CD4-positive, alpha-beta T cell (primary cell): Measurements from ENCODE around the gene R3HDM2. TPM values are rescaled to one million over a fixed set of nuclear protein-coding genes. Genes with fewer than 3 reads are reported as not detected.

Experiments
- ATAC-seq: fragments of 200-7000 bp; cut with Tn5 transposase; one replicate; pipeline ENCODE4 v1.10.0; 2022; ENCODE audit warnings: mild to moderate bottlenecking; ENCODE audit not compliant: poor library complexity
- CTCF ChIA-PET: fragments of 350-600 bp; sonication (Branson Sonifier 250); formaldehyde crosslinking; loops from one replicate; lab custom pipeline; 2021; ENCODE audit warnings: antibody characterized with exemption, inconsistent platforms; lab: Charles Lee
- POLR2A ChIA-PET: fragments of 350-600 bp; sonication (Branson Sonifier 250); formaldehyde crosslinking; loops from one replicate; lab custom pipeline; 2021; ENCODE audit warnings: antibody characterized with exemption, inconsistent platforms; lab: Charles Lee
- DNase-seq, 14 experiments: peaks; one replicate each; pipeline ENCODE4 v3.0.0-alpha.2; 2013 to 2020; ENCODE audit warnings: mixed read lengths in 2 of 14
- H3K27ac ChIP-seq, 2 donors: one replicate each; pipeline versions ENCODE4 v1.5.1 to v1.7.0; 2013; ENCODE audit warnings: low read length in 2 of 2, low read depth in 1 of 2, mild to moderate bottlenecking in 1 of 2
- H3K27me3 ChIP-seq, 2 experiments: 1 replicate in 1 of 2; 2 replicates in 1 of 2; pipeline versions ENCODE4 v1.6.1 to v1.7.0; 2013; ENCODE audit warnings: low read length in 2 of 2, control low read depth in 1 of 2, mild to moderate bottlenecking in 1 of 2, moderate library complexity in 1 of 2; ENCODE audit not compliant: insufficient read depth in 2 of 2, control insufficient read depth in 1 of 2
- H3K36me3 ChIP-seq: one replicate; pipeline ENCODE4 v1.6.1; 2013; ENCODE audit warnings: low read length, control low read depth; ENCODE audit not compliant: insufficient read depth
- H3K4me1 ChIP-seq: one replicate; pipeline ENCODE4 v1.6.1; 2013; ENCODE audit warnings: low read length, control low read depth; ENCODE audit not compliant: insufficient read depth
- H3K4me3 ChIP-seq: one replicate; pipeline ENCODE4 v1.5.1; 2013; ENCODE audit warnings: mild to moderate bottlenecking, low read length, moderate library complexity
- H3K9me3 ChIP-seq, 2 experiments: 1 replicate in 1 of 2; 2 replicates in 1 of 2; pipeline versions ENCODE4 v1.6.1 to v1.7.0; 2013; ENCODE audit warnings: low read length in 2 of 2, mild to moderate bottlenecking in 2 of 2, control low read depth in 1 of 2, moderate library complexity in 1 of 2; ENCODE audit not compliant: control insufficient read depth in 1 of 2, insufficient read depth in 1 of 2
- H3K27ac Mint-ChIP-seq: one replicate; pipeline ENCODE4 v1.8.0; 2020; ENCODE audit warnings: mixed read lengths
- H3K27me3 Mint-ChIP-seq: one replicate; pipeline ENCODE4 v1.8.0; 2021; ENCODE audit warnings: mixed read lengths
- H3K36me3 Mint-ChIP-seq: one replicate; pipeline ENCODE4 v1.8.0; 2021; ENCODE audit warnings: low read depth, mixed read lengths
- H3K4me1 Mint-ChIP-seq: one replicate; pipeline ENCODE4 v1.8.0; 2021; ENCODE audit warnings: low read depth, mixed read lengths
- H3K4me3 Mint-ChIP-seq: one replicate; pipeline ENCODE4 v1.8.0; 2020; ENCODE audit warnings: mild to moderate bottlenecking, mixed read lengths
- H3K9me3 Mint-ChIP-seq: one replicate; pipeline ENCODE4 v1.8.0; 2020; ENCODE audit warnings: mixed read lengths
- intact Hi-C, 2 experiments: fragments of 100-400 bp; cut with DNase I in 1 of 2; cut with micrococcal nuclease in 1 of 2; formaldehyde crosslinking; loops; one replicate each; pipeline versions ENCODE4 v1.15.1 to v1.9.0; 2023 to 2025; cut with DNase I, micrococcal nuclease
- total RNA-seq, 174 experiments: library from RNA in 2 of 174; stranded (reverse) in 2 of 174; gene quantifications; one replicate each; pipeline ENCODE4 v1.2.3 and lab custom pipeline; 2021 to 2026
- TF ChIP-seq, protein P1 (sequence below): fragments of 200-600 bp; IDR thresholded peaks from one replicate; pipeline ENCODE4 v1.8.0; 2022; ENCODE audit warnings: antibody characterized with exemption, mild to moderate bottlenecking

The R3HDM2 gene
- total RNA-seq, 2 experiments from 2014 or later = 106 to 115 TPM

- Histone ChIP-seq H3K4me3 (no peak overlapping the region), H3K27me3 (no peaks in the 10 kb centered on the region), H3K27ac (no peak overlapping the region), H3K4me1 (no peaks in the 10 kb centered on the region), H3K9me3 (peaks cover 5 to 6% of the 10 kb centered on the region in 2 experiments), H3K36me3 (peaks cover 6% of the 10 kb centered on the region)
- no peak for DNase-seq
- CTCF ChIA-PET = no interaction called here
- Mint-ChIP-seq H3K4me1 (peaks cover 18% of the 10 kb centered on the region), H3K27ac (no peak overlapping the region), H3K36me3 (peaks cover 60% of the 10 kb centered on the region), H3K4me3 (no peak overlapping the region), H3K9me3 (no peaks in the 10 kb centered on the region), H3K27me3 (no peaks in the 10 kb centered on the region)
- no peak for ATAC-seq
- POLR2A ChIA-PET = no interaction called here
- intact Hi-C loops = no loop called here
- TF ChIP-seq, protein P1, sequence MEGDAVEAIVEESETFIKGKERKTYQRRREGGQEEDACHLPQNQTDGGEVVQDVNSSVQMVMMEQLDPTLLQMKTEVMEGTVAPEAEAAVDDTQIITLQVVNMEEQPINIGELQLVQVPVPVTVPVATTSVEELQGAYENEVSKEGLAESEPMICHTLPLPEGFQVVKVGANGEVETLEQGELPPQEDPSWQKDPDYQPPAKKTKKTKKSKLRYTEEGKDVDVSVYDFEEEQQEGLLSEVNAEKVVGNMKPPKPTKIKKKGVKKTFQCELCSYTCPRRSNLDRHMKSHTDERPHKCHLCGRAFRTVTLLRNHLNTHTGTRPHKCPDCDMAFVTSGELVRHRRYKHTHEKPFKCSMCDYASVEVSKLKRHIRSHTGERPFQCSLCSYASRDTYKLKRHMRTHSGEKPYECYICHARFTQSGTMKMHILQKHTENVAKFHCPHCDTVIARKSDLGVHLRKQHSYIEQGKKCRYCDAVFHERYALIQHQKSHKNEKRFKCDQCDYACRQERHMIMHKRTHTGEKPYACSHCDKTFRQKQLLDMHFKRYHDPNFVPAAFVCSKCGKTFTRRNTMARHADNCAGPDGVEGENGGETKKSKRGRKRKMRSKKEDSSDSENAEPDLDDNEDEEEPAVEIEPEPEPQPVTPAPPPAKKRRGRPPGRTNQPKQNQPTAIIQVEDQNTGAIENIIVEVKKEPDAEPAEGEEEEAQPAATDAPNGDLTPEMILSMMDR = no peak
These were observed 87.0 kb downstream of the R3HDM2 start for GRCh38 chr12:57343703-57344378.

DNA sequence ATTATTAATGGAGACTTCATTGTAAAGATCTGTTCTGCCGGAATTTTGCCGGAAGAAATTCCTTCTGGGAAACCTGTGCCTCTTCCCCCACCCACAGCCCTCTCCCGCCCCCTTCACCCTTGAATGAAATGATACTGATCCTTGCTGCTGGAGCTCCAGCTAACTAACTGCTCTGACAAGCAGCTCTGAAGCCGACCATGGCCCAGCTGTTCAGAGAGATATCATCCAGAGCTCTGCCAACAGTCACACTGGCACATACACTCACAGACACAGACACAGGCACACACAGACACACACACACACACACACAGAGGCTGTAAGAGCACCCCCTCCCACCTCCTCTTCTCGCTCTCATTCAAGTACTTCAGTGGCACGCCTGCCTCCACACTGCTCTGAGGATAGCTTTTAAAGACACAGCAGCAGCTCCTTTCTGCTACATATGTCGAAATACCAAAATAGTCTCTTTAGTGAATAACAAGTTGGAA lies 88.6 kb downstream of the R3HDM2 start:
- TF ChIP-seq, protein P1 = no peak
- Histone ChIP-seq H3K27ac (no peak overlapping the region), H3K9me3 (no peaks in the 10 kb centered on the region), H3K27me3 (no peaks in the 10 kb centered on the region), H3K4me3 (no peak overlapping the region), H3K36me3 (peaks cover 9% of the 10 kb centered on the region), H3K4me1 (no peaks in the 10 kb centered on the region)
- H3K36me3 Mint-ChIP-seq = peaks cover 61% of the 10 kb centered on the region
- no peaks in the 10 kb centered on the region for H3K27me3 Mint-ChIP-seq
- no peak overlapping the region for H3K27ac Mint-ChIP-seq
- peaks cover 18% of the 10 kb centered on the region for H3K4me1 Mint-ChIP-seq
- no peaks in the 10 kb centered on the region for H3K9me3 Mint-ChIP-seq
- intact Hi-C loops = no loop called here
- DNase-seq = no peak
- no peak overlapping the region for H3K4me3 Mint-ChIP-seq
- ChIA-PET CTCF (interaction anchor here (1.1 kb wide), 1 partner anchor 10 kb away, joined by 4 read pairs; no protein-coding TSS in a partner anchor), POLR2A (no interaction called here)
- ATAC-seq = no peak

DNA sequence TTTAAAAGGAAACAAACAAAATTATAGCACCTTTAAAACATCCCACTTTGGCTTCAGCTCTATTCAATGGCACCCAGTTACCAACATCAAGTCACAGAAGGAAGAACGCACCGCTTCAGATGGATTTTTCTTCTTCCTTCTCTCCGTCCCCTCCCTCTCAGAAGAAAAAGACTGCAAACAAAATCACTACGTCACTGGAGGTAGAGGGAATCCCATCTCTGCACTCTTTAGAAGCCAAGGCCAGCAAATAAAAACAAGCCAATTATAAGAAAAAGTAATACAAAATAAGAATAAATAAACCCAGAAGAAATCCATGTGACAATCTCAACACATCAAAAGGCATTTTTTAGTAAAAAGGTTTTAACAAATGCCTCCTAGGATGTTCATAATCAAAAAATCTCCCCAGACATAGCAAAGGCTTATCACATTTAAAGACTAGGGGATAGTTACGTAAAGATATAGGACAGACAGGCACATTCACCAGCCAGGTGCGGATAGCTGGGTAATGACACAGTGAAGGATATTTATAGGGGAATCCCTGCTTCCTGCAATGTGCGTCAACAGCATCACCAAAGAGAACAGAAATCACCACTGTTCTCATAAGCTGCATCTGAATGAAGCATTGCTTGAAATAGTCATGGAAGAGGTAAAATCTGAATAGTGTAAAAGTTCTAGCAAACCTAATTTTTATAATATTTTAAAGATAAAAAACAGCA lies 89.4 kb downstream of the R3HDM2 start:
- no peaks in the 10 kb centered on the region for H3K27me3 Mint-ChIP-seq
- ATAC-seq (no peak), DNase-seq (no peak)
- Histone ChIP-seq H3K4me1 (no peaks in the 10 kb centered on the region), H3K9me3 (no peaks in the 10 kb centered on the region), H3K27ac (no peak overlapping the region), H3K27me3 (no peaks in the 10 kb centered on the region), H3K36me3 (peaks cover 12% of the 10 kb centered on the region), H3K4me3 (no peak overlapping the region)
- no peak overlapping the region for H3K4me3 Mint-ChIP-seq
- peaks cover 15% of the 10 kb centered on the region for H3K4me1 Mint-ChIP-seq
- H3K27ac Mint-ChIP-seq = no peak overlapping the region
- TF ChIP-seq, protein P1 = no peak
- H3K9me3 Mint-ChIP-seq = no peaks in the 10 kb centered on the region
- ChIA-PET CTCF (no interaction called here), POLR2A (no interaction called here)
- peaks cover 59% of the 10 kb centered on the region for H3K36me3 Mint-ChIP-seq
- intact Hi-C loops = no loop called here
